Measurements from ENCODE around the gene CPHXL. TPM values are rescaled to one million over a fixed set of nuclear protein-coding genes. Genes with fewer than 3 reads are reported as not detected.

The CPHXL gene
- total and polyA plus RNA-seq, 2 of the 4 experiments (the other 2 are of a cell fraction) = not detected

DNA sequence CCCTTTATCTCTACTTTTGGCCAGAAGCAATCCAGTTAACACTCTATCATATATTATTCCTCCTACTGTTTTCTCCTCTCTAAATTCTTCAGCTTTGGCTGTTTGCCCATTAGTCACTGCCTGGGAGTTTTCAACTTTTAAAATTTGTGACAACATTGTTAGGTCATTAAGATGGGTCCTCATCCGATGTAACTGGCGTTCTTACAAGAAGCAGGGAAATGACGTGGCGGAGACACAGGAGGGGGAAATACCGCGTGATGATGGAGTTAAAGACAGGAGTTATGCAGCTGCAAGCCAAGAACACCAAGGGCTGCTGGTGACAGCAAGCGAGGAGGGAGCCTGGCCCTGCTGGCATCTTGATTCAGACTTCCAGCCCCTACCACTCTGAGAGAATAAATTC, 34.8 kb upstream of the CPHXL start:
- Histone ChIP-seq H3K23ac (ENCODE audit: low read depth, low read length) (no peak overlapping the region), H3K9me3 (ENCODE audit: control insufficient read depth, insufficient read depth, low read length) (no peaks in the 10 kb centered on the region), H4K5ac (ENCODE audit: low read depth, low read length) (no peak overlapping the region), H2AK9ac (replicated peaks; ENCODE audit: low read depth, low read length, poor library complexity) (no peak overlapping the region), H3K56ac (ENCODE audit: extremely low read depth, insufficient read depth, low read length) (no peak overlapping the region), H3K27me3 (ENCODE audit: control insufficient read depth, insufficient read depth, low read length) (no peaks in the 10 kb centered on the region), H3K27ac (ENCODE audit: insufficient read depth, low read length) (no peak overlapping the region), H3K79me1 (ENCODE audit: low read depth in 1 of 2, low read length in 2 of 2) (no peaks in the 10 kb centered on the region), H3K4me3 (ENCODE audit: insufficient read depth, low read depth, low read length) (no peak overlapping the region), H2BK120ac (ENCODE audit: low read depth, low read length) (no peak overlapping the region), H2AFZ (replicated peaks; ENCODE audit: low read length, poor library complexity) (no peak overlapping the region), H3K4me1 (ENCODE audit: control insufficient read depth, insufficient read depth, low read length) (peaks cover 4% of the 10 kb centered on the region; the same call in 1 of the 2 replicates), H3K18ac (ENCODE audit: low read depth, low read length) (no peak overlapping the region), H4K8ac (ENCODE audit: low read depth in 2 of 2, low read length in 2 of 2) (no peak overlapping the region), H3K4me2 (ENCODE audit: low read depth, low read length) (no peak overlapping the region), H3K4ac (ENCODE audit: low read depth, low read length) (no peak overlapping the region), H3K36me3 (ENCODE audit: control insufficient read depth, insufficient read depth, low read length) (no peaks in the 10 kb centered on the region), H3K9me1 (ENCODE audit: insufficient read depth, low read length) (no peaks in the 10 kb centered on the region), H4K20me1 (ENCODE audit: insufficient read depth, low read length) (no peaks in the 10 kb centered on the region), H2BK15ac (ENCODE audit: low read depth, low read length) (no peak overlapping the region), H4K91ac (ENCODE audit: insufficient read depth, low read depth, low read length) (no peak overlapping the region), H3K14ac (replicated peaks; ENCODE audit: low read depth, low read length) (no peak overlapping the region), H2BK20ac (ENCODE audit: low read depth, low read length) (no peak overlapping the region), H2AK5ac (ENCODE audit: low read depth, low read length) (no peak overlapping the region), H3K9ac (ENCODE audit: low read depth, low read length) (no peak overlapping the region), H2BK5ac (ENCODE audit: low read depth, low read length, poor library complexity, severe bottlenecking) (no peak overlapping the region)
- ATAC-seq (ENCODE audit: low read depth) = no peak
- CTCF ChIA-PET = no interaction called here
- BruUV-seq (replicated peaks) = no TSS peak
- POLR2A ChIA-PET (ENCODE audit: unreplicated experiment) = no interaction called here
- WGBS, 2 experiments (ENCODE audit: extremely low coverage in 2 of 2, insufficient read length in 1 of 2) = no CpG with 5 or more reads among the region's 7 CpGs
- peak; percentile 11 for DNase-seq
- TF ChIP-seq BHLHE40 (IDR thresholded peaks at IDR 0.05; ENCODE audit: low read depth, low read length) = no peak
- TF ChIP-seq CHD1 (IDR thresholded peaks at IDR 0.05; ENCODE audit: low read depth, low read length) = no peak
- no peak for TF ChIP-seq RFX5 (IDR thresholded peaks at IDR 0.05; ENCODE audit: low read depth, low read length)
- TF ChIP-seq FOS (IDR thresholded peaks at IDR 0.05; ENCODE audit: low read depth, low read length) = no peak
- no peak for TF ChIP-seq SMC3 (IDR thresholded peaks at IDR 0.05; ENCODE audit: low read depth, low read length)
- TF ChIP-seq POLR2A (IDR thresholded peaks at IDR 0.05; ENCODE audit: low read depth, low read length) = no peak
- no peak for TF ChIP-seq CEBPB (IDR thresholded peaks at IDR 0.05; ENCODE audit: low read depth, low read length)
- TF ChIP-seq, protein P1, sequence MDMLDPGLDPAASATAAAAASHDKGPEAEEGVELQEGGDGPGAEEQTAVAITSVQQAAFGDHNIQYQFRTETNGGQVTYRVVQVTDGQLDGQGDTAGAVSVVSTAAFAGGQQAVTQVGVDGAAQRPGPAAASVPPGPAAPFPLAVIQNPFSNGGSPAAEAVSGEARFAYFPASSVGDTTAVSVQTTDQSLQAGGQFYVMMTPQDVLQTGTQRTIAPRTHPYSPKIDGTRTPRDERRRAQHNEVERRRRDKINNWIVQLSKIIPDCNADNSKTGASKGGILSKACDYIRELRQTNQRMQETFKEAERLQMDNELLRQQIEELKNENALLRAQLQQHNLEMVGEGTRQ (IDR thresholded peaks at IDR 0.05; ENCODE audit: low read depth, low read length) = no peak
- TF ChIP-seq MXI1 (IDR thresholded peaks at IDR 0.05; ENCODE audit: borderline replicate concordance, low read depth, low read length) = no peak
- TF ChIP-seq MAZ (IDR thresholded peaks at IDR 0.05; ENCODE audit: borderline replicate concordance, low read depth, low read length) = no peak
- no peak for TF ChIP-seq MAFK (IDR thresholded peaks at IDR 0.05; ENCODE audit: low read depth, low read length)
- dilution Hi-C loops (cut with HindIII; ENCODE audit: low sequenced_read_pairs, unreplicated experiment) (no loop called here), in situ Hi-C loops (cut with MboI; ENCODE audit: low sequenced_read_pairs) (loop anchor here (5.0 to 25.0 kb wide), 3 partner anchors 116 to 549 kb away; partner anchors contain the start of genes CTRB1, CTRB2, KARS1 and TERF2IP), intact Hi-C loops (cut with micrococcal nuclease) (no loop called here)

Data from IMR-90 (cell line).